OCI-LY3 (cell line): ENCODE measurements around the gene ABLIM2.
"Not testable (repeated sequence)": the region's sequence is repeated elsewhere in the genome, so short reads cannot be mapped to it uniquely, and the experiment has no call there.

Source experiments
- H2AFZ ChIP-seq: fragments of 200-600, 300-600 bp; shearing (Covaris generic); 2 replicates; pipeline ENCODE4 v1.6.0; 2014; ENCODE audit warnings: antibody characterized with exemption, low read depth, low read length
- H3K27ac ChIP-seq: fragments of 200-600, 300-600 bp; sonication (generic); 2 replicates; pipeline ENCODE4 v1.5.1; 2014; ENCODE audit warnings: mild to moderate bottlenecking, low read length, moderate library complexity, mixed read lengths
- H3K27me3 ChIP-seq: fragments of 200-600, 300-600 bp; sonication (generic); 2 replicates; pipeline ENCODE4 v1.6.1; 2014; ENCODE audit warnings: low read depth, low read length, mixed read lengths
- H3K36me3 ChIP-seq: fragments of 200-600, 300-600 bp; sonication (generic); replicated peaks from 2 replicates; pipeline ENCODE3; 2014; ENCODE audit warnings: low read depth, low read length, mixed read lengths
- H3K4me1 ChIP-seq: fragments of 300-600, 200-600 bp; sonication (generic); 2 replicates; pipeline ENCODE4 v1.6.1; 2014; ENCODE audit warnings: low read length, mixed read lengths
- H3K4me2 ChIP-seq: fragments of 200-600, 300-600 bp; sonication (generic); 2 replicates; pipeline ENCODE4 v1.6.1; 2014; ENCODE audit warnings: low read length, mixed read lengths
- H3K4me3 ChIP-seq: fragments of 300-600, 200-600 bp; sonication (generic); 2 replicates; pipeline ENCODE4 v1.5.1; 2014; ENCODE audit warnings: antibody characterized with exemption, mild to moderate bottlenecking, low read length, moderate library complexity
- H3K79me2 ChIP-seq: fragments of 300-600, 200-600 bp; shearing (Covaris generic); 2 replicates; pipeline ENCODE4 v1.6.1; 2014; ENCODE audit warnings: mild to moderate bottlenecking, low read length, mixed read lengths
- H3K9ac ChIP-seq: fragments of 300-600, 200-600 bp; shearing (Covaris generic); 2 replicates; pipeline ENCODE4 v1.6.0; 2014; ENCODE audit warnings: mild to moderate bottlenecking, low read length, moderate library complexity
- H3K9me3 ChIP-seq: fragments of 200-600, 300-600 bp; shearing (Covaris generic); 2 replicates; pipeline ENCODE4 v1.6.1; 2014; ENCODE audit warnings: low read length, mixed read lengths; ENCODE audit not compliant: insufficient read depth
- H4K20me1 ChIP-seq: fragments of 200-600, 300-600 bp; sonication (generic); 2 replicates; pipeline ENCODE4 v1.6.1; 2016; ENCODE audit warnings: low read length, mixed read lengths; ENCODE audit not compliant: insufficient read depth
- EZH2phosphoT487 ChIP-seq: fragments of 200-600 bp; shearing (Covaris generic); IDR thresholded peaks from 2 replicates; pipeline ENCODE4 v1.6.1; 2018; ENCODE audit warnings: antibody characterized with exemption, mixed run types, low read depth
- TF ChIP-seq, protein P1 (sequence below): fragments of 200-600, 300-600 bp; sonication (generic); IDR thresholded peaks from 2 replicates; pipeline ENCODE4 v1.5.1; 2014; ENCODE audit warnings: antibody characterized with exemption, low read length, low read depth

Gene ABLIM2

DNA sequence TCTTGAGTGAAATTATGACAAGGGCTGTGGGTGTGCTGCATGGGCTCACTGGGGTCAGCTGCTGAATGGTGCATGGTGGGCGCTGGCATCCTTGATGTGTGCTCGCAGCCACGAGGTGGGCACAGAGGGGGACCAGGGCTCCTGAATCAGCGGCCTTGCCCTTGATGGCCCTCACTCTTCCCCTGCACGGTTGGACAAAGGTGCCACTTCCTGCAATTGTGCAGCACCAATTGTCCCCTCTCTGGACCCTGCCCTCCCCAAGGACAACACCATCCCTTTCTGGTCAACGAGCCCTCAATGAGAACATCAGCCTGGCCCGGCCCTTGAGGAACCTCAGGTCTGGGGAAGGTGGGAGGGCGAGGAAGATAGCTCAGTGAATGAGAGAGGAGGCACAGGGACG is 16.1 kb downstream of the ABLIM2 start:
- Histone ChIP-seq H3K36me3 (no peaks in the 10 kb centered on the region), H3K4me2 (no peak overlapping the region), H2AFZ (no peak overlapping the region), H3K4me1 (no peaks in the 10 kb centered on the region), H3K79me2 (no peaks in the 10 kb centered on the region), H3K4me3 (no peak overlapping the region), H3K9ac (no peak overlapping the region), H3K27ac (no peak overlapping the region), H4K20me1 (no peaks in the 10 kb centered on the region), H3K9me3 (no peaks in the 10 kb centered on the region), H3K27me3 (0 out of 2 replicates have a peak, but pooled peaks cover 2% of the 10 kb centered on the region)
- TF ChIP-seq EZH2phosphoT487, result no peak
- TF ChIP-seq, protein P1, sequence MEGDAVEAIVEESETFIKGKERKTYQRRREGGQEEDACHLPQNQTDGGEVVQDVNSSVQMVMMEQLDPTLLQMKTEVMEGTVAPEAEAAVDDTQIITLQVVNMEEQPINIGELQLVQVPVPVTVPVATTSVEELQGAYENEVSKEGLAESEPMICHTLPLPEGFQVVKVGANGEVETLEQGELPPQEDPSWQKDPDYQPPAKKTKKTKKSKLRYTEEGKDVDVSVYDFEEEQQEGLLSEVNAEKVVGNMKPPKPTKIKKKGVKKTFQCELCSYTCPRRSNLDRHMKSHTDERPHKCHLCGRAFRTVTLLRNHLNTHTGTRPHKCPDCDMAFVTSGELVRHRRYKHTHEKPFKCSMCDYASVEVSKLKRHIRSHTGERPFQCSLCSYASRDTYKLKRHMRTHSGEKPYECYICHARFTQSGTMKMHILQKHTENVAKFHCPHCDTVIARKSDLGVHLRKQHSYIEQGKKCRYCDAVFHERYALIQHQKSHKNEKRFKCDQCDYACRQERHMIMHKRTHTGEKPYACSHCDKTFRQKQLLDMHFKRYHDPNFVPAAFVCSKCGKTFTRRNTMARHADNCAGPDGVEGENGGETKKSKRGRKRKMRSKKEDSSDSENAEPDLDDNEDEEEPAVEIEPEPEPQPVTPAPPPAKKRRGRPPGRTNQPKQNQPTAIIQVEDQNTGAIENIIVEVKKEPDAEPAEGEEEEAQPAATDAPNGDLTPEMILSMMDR, result no peak

DNA sequence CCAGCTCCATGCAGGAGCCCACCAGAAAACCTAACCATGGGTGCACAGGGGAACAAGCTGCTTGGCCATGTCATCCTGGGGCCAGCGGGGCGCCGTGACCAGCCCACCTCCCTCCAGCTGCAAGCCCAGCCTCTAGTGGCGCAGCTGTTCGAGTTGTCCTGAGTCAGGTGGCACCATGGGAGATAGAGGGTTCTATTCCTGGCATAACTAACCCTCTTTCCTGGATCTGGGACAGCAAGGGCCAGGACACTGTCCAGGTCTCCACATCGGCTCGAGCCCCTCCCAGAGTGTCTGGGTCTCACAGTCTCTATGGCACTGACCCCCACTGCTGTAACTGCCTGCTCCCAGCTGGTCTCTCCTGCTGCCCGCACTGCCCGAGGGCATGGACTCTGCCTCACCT is 16.7 kb downstream of the ABLIM2 start:
- Histone ChIP-seq H4K20me1 (no peaks in the 10 kb centered on the region), H3K27me3 (0 out of 2 replicates have a peak, but pooled peaks cover 2% of the 10 kb centered on the region), H3K4me1 (no peaks in the 10 kb centered on the region), H3K9ac (no peak overlapping the region), H3K4me3 (no peak overlapping the region), H2AFZ (no peak overlapping the region), H3K36me3 (no peaks in the 10 kb centered on the region), H3K4me2 (no peak overlapping the region), H3K9me3 (no peaks in the 10 kb centered on the region), H3K79me2 (no peaks in the 10 kb centered on the region), H3K27ac (no peak overlapping the region)
- TF ChIP-seq EZH2phosphoT487, result no peak
- TF ChIP-seq, protein P1, result no peak

DNA sequence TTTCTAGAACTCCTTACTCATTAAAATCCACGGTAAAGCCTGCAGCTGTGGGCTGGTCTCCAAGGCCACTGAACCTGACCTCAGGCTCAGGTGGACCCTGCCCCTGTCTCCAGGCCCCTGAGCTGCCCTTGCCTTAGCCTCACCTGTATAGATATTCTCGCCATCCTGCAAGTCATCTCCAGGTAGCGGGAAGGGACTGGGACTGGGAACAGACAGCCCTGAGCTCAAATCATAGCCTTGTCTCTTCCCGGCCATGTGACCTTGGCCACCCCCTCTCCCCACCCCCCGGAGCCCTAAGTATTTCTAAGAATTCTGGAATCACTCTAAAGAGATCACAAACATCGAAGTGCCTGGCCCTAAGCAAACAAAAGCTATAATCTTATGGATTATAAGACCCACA is 17.7 kb downstream of the ABLIM2 start:
- Histone ChIP-seq H3K36me3 (no peaks in the 10 kb centered on the region), H3K4me1 (no peaks in the 10 kb centered on the region), H3K79me2 (no peaks in the 10 kb centered on the region), H3K27ac (no peak overlapping the region), H4K20me1 (no peaks in the 10 kb centered on the region), H3K4me2 (no peak overlapping the region), H2AFZ (no peak overlapping the region), H3K27me3 (0 out of 2 replicates have a peak, but pooled peaks cover 2% of the 10 kb centered on the region), H3K9ac (no peak overlapping the region), H3K4me3 (no peak overlapping the region), H3K9me3 (no peaks in the 10 kb centered on the region)
- TF ChIP-seq, protein P1, result no peak
- TF ChIP-seq EZH2phosphoT487, result no peak

DNA sequence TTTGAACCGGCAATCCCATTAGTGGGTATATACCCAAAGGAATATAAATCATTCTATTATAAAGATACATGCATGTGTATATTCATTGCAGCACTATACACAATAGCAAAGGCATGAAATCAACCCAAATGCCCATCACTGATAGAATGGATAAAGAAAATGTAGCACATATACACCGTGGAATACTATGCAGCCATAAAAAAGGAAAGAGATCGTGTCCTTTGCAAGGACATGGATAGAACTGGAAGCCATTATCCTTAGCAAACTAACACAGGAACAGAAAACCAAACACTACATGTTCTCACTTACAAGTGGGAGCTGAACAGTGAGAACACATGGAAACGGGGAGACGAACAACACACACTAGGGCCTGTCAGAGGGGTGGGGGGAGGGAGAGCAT is 18.9 kb downstream of the ABLIM2 start:
- H3K4me3 ChIP-seq, H2AFZ ChIP-seq, H3K79me2 ChIP-seq, H4K20me1 ChIP-seq, H3K9ac ChIP-seq, H3K9me3 ChIP-seq, H3K4me2 ChIP-seq, H3K27me3 ChIP-seq, H3K4me1 ChIP-seq, H3K36me3 ChIP-seq, H3K27ac ChIP-seq: not testable (repeated sequence)
